GM12875 (cell line): ENCODE results near the gene CREB5.

ENCODE experiments used
- H3K4me3 ChIP-seq: one replicate; pipeline ENCODE4 v1.5.1; 2011; ENCODE audit warnings: low read depth, low read length, control low read depth
- CTCF ChIP-seq: IDR thresholded peaks from 2 replicates; pipeline ENCODE4 v1.5.1; 2011; ENCODE audit warnings: low read depth, mild to moderate bottlenecking, control low read depth, inconsistent platforms, low read length, moderate library complexity, borderline replicate concordance; ENCODE audit not compliant: insufficient read depth

CREB5 gene

GRCh38 chr7:28447071-28447470 is 34.8 kb downstream of the CREB5 start:
- TF ChIP-seq CTCF = no peak
- no peak overlapping the region for H3K4me3 ChIP-seq

GRCh38 chr7:28448708-28449107 is 36.4 kb downstream of the CREB5 start:
- TF ChIP-seq CTCF = no peak
- H3K4me3 ChIP-seq = no peak overlapping the region

GRCh38 chr7:28452681-28453080 is 40.4 kb downstream of the CREB5 start:
- no peak for TF ChIP-seq CTCF
- H3K4me3 ChIP-seq = no peak overlapping the region

GRCh38 chr7:28455486-28455885 is 43.2 kb downstream of the CREB5 start:
- no peak overlapping the region for H3K4me3 ChIP-seq
- TF ChIP-seq CTCF = no peak

- no peak for TF ChIP-seq CTCF
- no peak overlapping the region for H3K4me3 ChIP-seq
Measured at GRCh38 chr7:28456044-28456443, 43.7 kb downstream of the CREB5 start.

GRCh38 chr7:28458732-28459131 is 46.4 kb downstream of the CREB5 start:
- no peak overlapping the region for H3K4me3 ChIP-seq
- no peak for TF ChIP-seq CTCF

GRCh38 chr7:28459306-28459705 is 47.0 kb downstream of the CREB5 start:
- no peak for TF ChIP-seq CTCF
- H3K4me3 ChIP-seq = no peak overlapping the region
